ENCODE data around the gene TLCD1. TPM values are rescaled to one million over a fixed set of nuclear protein-coding genes. Genes with fewer than 3 reads are reported as not detected.

TLCD1 gene
- total RNA-seq, 4 donors from 2014 or later = 6.9 to 25.0 (median 17.0) TPM

- H3K27ac ChIP-seq = peak overlapping the region; percentile 94
- TF ChIP-seq POLR2AphosphoS5 (IDR thresholded peaks at IDR 0.05) (no peak), EP300 (IDR thresholded peaks at IDR 0.05) (no peak), POLR2A (IDR thresholded peaks at IDR 0.05) (no peak)
- TF ChIP-seq, protein P1, sequence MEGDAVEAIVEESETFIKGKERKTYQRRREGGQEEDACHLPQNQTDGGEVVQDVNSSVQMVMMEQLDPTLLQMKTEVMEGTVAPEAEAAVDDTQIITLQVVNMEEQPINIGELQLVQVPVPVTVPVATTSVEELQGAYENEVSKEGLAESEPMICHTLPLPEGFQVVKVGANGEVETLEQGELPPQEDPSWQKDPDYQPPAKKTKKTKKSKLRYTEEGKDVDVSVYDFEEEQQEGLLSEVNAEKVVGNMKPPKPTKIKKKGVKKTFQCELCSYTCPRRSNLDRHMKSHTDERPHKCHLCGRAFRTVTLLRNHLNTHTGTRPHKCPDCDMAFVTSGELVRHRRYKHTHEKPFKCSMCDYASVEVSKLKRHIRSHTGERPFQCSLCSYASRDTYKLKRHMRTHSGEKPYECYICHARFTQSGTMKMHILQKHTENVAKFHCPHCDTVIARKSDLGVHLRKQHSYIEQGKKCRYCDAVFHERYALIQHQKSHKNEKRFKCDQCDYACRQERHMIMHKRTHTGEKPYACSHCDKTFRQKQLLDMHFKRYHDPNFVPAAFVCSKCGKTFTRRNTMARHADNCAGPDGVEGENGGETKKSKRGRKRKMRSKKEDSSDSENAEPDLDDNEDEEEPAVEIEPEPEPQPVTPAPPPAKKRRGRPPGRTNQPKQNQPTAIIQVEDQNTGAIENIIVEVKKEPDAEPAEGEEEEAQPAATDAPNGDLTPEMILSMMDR (IDR thresholded peaks at IDR 0.05) = no peak
- peaks cover 71% of the 10 kb centered on the region for H3K4me1 ChIP-seq
- H3K27me3 ChIP-seq = no peaks in the 10 kb centered on the region
- H3K36me3 ChIP-seq = peaks cover 43% of the 10 kb centered on the region
- 37% methylated on average over 18 of the region's 18 CpGs for WGBS
- no peak for DNase-seq (ENCODE audit: low spot score in 2 of 2)
- peak overlapping the region; percentile 92 for H3K4me3 ChIP-seq
- no peaks in the 10 kb centered on the region for H3K9me3 ChIP-seq
Observed at GRCh38 chr17:28718333-28719020, 7.6 kb downstream of the TLCD1 start.

DNA sequence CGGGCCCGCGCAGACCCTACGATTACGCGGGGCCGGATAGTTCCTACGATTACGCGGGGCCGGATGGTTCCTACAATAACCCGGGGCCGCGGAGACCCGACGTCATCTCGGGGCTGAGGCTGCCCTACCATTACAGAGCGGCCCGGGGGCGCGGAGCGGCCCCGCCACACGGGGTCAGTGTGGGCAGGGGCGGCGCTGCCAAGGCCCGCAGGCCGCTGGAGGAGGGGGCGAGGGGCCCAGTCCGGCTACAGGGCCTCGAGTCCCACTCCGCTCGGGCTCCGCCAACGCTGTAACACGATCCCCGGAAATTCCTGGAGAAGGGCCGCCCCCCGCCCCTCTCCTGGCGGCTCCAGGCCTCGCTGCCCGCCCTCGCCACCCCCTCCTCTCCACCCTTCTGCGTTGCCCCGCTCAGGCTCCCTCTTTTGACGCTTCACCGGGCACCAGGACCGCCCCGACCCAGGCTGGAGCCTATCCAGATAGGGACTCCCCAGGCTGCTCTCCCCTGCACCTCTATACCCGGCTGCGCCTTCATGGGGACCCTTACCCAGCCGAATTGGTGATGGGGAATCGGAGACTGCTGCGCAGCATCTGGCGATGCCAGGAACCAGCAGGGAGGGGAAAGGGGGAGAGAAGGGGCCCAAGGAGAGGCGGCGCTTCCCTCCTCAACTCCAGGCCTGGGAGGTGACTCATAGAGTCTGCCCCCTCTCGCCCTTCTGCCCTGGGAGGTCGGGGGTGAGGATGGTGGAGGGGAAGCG, 8.3 kb downstream of the TLCD1 start, which contains the start of gene RAB34:
RAB34 (minus strand) TSS at position 291 of the 755 bp plus-strand sequence. CDS start 602 bp downstream, outside the sequence.
- 3% methylated on average over 24 of the region's 60 CpGs for WGBS
- peaks cover 63% of the 10 kb centered on the region for H3K4me1 ChIP-seq
- H3K4me3 ChIP-seq = peak within 1 kb of the TSS; percentile 92
- H3K9me3 ChIP-seq = no peaks in the 10 kb centered on the region
- peak within 1 kb of the TSS; percentile 94 for H3K27ac ChIP-seq
- TF ChIP-seq POLR2A (IDR thresholded peaks at IDR 0.05) (peak in 1 of 2 donors; percentile 17), POLR2AphosphoS5 (IDR thresholded peaks at IDR 0.05) (no peak), EP300 (IDR thresholded peaks at IDR 0.05) (no peak)
- TF ChIP-seq, protein P1 (IDR thresholded peaks at IDR 0.05) = peak in 1 of 2 donors; percentile 21
- H3K27me3 ChIP-seq = no peaks in the 10 kb centered on the region
- peak; percentile 85 to 87 for DNase-seq (ENCODE audit: low spot score in 2 of 2)
- H3K36me3 ChIP-seq = peaks cover 36% of the 10 kb centered on the region

- H3K4me1 ChIP-seq = peaks cover 60% of the 10 kb centered on the region
- DNase-seq (ENCODE audit: low spot score in 2 of 2) = peak in 1 of 2 donors; percentile 82
- H3K36me3 ChIP-seq = peaks cover 29% of the 10 kb centered on the region
- 26% methylated on average over 6 of the region's 63 CpGs for WGBS
- H3K4me3 ChIP-seq = peak overlapping the region; percentile 92
- H3K9me3 ChIP-seq = no peaks in the 10 kb centered on the region
- TF ChIP-seq, protein P1 (IDR thresholded peaks at IDR 0.05) = no peak
- no peak for TF ChIP-seq POLR2AphosphoS5 (IDR thresholded peaks at IDR 0.05)
- TF ChIP-seq EP300 (IDR thresholded peaks at IDR 0.05) = no peak
- TF ChIP-seq POLR2A (IDR thresholded peaks at IDR 0.05) = no peak
- H3K27ac ChIP-seq = peak overlapping the region; percentile 94
- no peaks in the 10 kb centered on the region for H3K27me3 ChIP-seq
Observed at GRCh38 chr17:28716740-28717577, 9.1 kb downstream of the TLCD1 start.

GRCh38 chr17:28715217-28715616, 10.8 kb downstream of the TLCD1 start:
- peaks cover 55% of the 10 kb centered on the region for H3K4me1 ChIP-seq
- DNase-seq (ENCODE audit: low spot score in 2 of 2) = no peak
- 83% methylated on average over 2 of the region's 2 CpGs for WGBS
- no peak overlapping the region for H3K27ac ChIP-seq
- peaks cover 23% of the 10 kb centered on the region for H3K36me3 ChIP-seq
- H3K27me3 ChIP-seq = no peaks in the 10 kb centered on the region
- H3K9me3 ChIP-seq = no peaks in the 10 kb centered on the region
- H3K4me3 ChIP-seq = no peak overlapping the region
- TF ChIP-seq, protein P1 (IDR thresholded peaks at IDR 0.05) = no peak
- TF ChIP-seq EP300 (IDR thresholded peaks at IDR 0.05) (no peak), POLR2AphosphoS5 (IDR thresholded peaks at IDR 0.05) (no peak), POLR2A (IDR thresholded peaks at IDR 0.05) (no peak)

Measured in suprapubic skin (tissue), 4 donors.